Neural progenitor cell (in vitro differentiated cells): Measurements from ENCODE around the gene TWF2.

Experiments used
- EZH2 ChIP-seq: fragments of 200-600 bp; sonication (generic); IDR thresholded peaks from 2 replicates; pipeline ENCODE4 v1.6.1; 2017; ENCODE audit warnings: antibody characterized with exemption, mild to moderate bottlenecking, moderate library complexity
- EZH2phosphoT487 ChIP-seq: fragments of 200-600 bp; sonication (generic); IDR thresholded peaks from 2 replicates; pipeline ENCODE4 v1.6.1; 2017; ENCODE audit warnings: antibody characterized with exemption
- TF ChIP-seq, protein P1 (sequence below): fragments of 200-600 bp; sonication (generic); IDR thresholded peaks from 2 replicates; pipeline ENCODE4 v1.5.1; 2017; ENCODE audit warnings: antibody characterized with exemption, mild to moderate bottlenecking

DNA sequence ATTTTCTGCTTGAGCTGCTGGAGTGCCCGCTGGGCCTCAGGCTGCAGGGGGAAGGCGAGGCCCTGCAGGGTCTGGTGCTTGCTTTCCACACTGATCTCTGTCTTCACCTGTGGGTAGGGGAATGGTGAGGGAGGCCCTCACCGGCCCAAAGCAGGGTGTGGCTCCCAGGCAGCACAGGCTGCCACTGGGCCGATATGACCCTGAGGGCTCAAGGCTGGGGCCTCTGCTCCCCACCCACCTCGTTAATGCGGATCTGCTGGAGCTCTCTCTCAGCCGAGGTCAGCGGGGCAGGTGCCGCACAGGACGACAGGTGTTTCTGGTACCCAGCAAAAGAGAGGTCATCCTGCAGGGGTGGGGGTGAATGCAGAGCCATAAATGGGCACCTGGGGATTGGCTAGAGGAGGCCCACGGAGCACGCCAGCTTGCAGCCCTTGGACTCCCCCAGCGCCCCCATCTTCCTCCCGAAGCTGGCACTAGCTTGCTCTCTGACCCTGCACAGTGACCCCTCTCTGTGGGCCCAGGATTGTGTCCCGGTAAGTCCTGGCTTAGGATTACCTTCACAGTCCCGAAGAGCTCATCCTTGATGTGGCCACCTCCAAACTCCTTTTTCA lies 8.0 kb downstream of the TWF2 start:
- TF ChIP-seq, protein P1, sequence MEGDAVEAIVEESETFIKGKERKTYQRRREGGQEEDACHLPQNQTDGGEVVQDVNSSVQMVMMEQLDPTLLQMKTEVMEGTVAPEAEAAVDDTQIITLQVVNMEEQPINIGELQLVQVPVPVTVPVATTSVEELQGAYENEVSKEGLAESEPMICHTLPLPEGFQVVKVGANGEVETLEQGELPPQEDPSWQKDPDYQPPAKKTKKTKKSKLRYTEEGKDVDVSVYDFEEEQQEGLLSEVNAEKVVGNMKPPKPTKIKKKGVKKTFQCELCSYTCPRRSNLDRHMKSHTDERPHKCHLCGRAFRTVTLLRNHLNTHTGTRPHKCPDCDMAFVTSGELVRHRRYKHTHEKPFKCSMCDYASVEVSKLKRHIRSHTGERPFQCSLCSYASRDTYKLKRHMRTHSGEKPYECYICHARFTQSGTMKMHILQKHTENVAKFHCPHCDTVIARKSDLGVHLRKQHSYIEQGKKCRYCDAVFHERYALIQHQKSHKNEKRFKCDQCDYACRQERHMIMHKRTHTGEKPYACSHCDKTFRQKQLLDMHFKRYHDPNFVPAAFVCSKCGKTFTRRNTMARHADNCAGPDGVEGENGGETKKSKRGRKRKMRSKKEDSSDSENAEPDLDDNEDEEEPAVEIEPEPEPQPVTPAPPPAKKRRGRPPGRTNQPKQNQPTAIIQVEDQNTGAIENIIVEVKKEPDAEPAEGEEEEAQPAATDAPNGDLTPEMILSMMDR: no peak
- no peak for TF ChIP-seq EZH2phosphoT487
- TF ChIP-seq EZH2: no peak
